Measurements from ENCODE around the gene CR1L.
"Not testable (repeated sequence)": the region's sequence is repeated elsewhere in the genome, so short reads cannot be mapped to it uniquely, and the experiment has no call there.

DNA sequence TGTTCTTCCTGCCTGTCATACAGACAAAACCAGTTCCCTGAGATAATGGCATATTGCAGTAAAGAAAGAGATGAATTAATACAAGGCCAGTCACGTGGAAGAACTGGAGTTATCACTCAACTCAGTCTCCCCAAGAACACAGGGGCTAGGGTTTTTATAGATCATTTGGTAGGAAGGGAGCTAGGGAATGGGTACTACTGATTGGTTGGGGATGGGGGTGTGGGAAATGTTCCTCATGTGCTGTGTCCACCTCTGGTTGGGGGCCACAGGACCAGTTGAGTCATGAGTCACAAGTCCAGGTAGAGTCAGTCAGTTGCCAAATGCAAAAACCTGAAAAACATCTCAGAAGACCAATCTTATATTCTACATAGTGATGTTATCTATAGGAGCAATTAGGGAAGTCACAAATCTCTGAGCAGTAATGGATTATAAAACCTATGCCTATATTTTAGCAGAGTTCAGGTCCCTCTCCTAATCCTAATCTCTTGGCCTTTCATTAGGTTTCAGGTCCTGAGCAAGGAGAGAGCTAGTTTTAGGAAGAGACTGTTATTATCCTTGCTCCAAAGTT, 19.3 kb upstream of the CR1L start:
- TF ChIP-seq, protein P1, sequence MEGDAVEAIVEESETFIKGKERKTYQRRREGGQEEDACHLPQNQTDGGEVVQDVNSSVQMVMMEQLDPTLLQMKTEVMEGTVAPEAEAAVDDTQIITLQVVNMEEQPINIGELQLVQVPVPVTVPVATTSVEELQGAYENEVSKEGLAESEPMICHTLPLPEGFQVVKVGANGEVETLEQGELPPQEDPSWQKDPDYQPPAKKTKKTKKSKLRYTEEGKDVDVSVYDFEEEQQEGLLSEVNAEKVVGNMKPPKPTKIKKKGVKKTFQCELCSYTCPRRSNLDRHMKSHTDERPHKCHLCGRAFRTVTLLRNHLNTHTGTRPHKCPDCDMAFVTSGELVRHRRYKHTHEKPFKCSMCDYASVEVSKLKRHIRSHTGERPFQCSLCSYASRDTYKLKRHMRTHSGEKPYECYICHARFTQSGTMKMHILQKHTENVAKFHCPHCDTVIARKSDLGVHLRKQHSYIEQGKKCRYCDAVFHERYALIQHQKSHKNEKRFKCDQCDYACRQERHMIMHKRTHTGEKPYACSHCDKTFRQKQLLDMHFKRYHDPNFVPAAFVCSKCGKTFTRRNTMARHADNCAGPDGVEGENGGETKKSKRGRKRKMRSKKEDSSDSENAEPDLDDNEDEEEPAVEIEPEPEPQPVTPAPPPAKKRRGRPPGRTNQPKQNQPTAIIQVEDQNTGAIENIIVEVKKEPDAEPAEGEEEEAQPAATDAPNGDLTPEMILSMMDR (tag by site-specific recombination; IDR thresholded peaks at IDR 0.05) = not testable (repeated sequence)
- TF ChIP-seq ZNF621 (tag by site-specific recombination; IDR thresholded peaks at IDR 0.05); ZNF184 (tag by site-specific recombination; IDR thresholded peaks at IDR 0.05); ZBTB17 (tag by site-specific recombination; IDR thresholded peaks at IDR 0.05); ZNF777 (tag by site-specific recombination; IDR thresholded peaks at IDR 0.05; ENCODE audit: borderline replicate concordance); YY1 (tag by site-specific recombination; IDR thresholded peaks at IDR 0.05); ZNF138 (tag by site-specific recombination; IDR thresholded peaks at IDR 0.05; ENCODE audit: borderline replicate concordance); HOXA7 (CRISPR knock-in tag; IDR thresholded peaks at IDR 0.05; ENCODE audit: borderline replicate concordance); ZNF561 (tag by site-specific recombination; IDR thresholded peaks at IDR 0.05; ENCODE audit: borderline replicate concordance); ZNF510 (tag by site-specific recombination; IDR thresholded peaks at IDR 0.05; ENCODE audit: insufficient replicate concordance); ZNF274 (IDR thresholded peaks at IDR 0.05; ENCODE audit: low read length); ZNF274 (tag by site-specific recombination; IDR thresholded peaks at IDR 0.05; ENCODE audit: borderline replicate concordance): not testable (repeated sequence)
- TF ChIP-seq, protein P2, sequence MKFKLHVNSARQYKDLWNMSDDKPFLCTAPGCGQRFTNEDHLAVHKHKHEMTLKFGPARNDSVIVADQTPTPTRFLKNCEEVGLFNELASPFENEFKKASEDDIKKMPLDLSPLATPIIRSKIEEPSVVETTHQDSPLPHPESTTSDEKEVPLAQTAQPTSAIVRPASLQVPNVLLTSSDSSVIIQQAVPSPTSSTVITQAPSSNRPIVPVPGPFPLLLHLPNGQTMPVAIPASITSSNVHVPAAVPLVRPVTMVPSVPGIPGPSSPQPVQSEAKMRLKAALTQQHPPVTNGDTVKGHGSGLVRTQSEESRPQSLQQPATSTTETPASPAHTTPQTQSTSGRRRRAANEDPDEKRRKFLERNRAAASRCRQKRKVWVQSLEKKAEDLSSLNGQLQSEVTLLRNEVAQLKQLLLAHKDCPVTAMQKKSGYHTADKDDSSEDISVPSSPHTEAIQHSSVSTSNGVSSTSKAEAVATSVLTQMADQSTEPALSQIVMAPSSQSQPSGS (tag by site-specific recombination; IDR thresholded peaks at IDR 0.05; ENCODE audit: low read depth) = not testable (repeated sequence)
- TF ChIP-seq, protein P3, sequence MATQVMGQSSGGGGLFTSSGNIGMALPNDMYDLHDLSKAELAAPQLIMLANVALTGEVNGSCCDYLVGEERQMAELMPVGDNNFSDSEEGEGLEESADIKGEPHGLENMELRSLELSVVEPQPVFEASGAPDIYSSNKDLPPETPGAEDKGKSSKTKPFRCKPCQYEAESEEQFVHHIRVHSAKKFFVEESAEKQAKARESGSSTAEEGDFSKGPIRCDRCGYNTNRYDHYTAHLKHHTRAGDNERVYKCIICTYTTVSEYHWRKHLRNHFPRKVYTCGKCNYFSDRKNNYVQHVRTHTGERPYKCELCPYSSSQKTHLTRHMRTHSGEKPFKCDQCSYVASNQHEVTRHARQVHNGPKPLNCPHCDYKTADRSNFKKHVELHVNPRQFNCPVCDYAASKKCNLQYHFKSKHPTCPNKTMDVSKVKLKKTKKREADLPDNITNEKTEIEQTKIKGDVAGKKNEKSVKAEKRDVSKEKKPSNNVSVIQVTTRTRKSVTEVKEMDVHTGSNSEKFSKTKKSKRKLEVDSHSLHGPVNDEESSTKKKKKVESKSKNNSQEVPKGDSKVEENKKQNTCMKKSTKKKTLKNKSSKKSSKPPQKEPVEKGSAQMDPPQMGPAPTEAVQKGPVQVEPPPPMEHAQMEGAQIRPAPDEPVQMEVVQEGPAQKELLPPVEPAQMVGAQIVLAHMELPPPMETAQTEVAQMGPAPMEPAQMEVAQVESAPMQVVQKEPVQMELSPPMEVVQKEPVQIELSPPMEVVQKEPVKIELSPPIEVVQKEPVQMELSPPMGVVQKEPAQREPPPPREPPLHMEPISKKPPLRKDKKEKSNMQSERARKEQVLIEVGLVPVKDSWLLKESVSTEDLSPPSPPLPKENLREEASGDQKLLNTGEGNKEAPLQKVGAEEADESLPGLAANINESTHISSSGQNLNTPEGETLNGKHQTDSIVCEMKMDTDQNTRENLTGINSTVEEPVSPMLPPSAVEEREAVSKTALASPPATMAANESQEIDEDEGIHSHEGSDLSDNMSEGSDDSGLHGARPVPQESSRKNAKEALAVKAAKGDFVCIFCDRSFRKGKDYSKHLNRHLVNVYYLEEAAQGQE (tag by site-specific recombination; IDR thresholded peaks at IDR 0.05) = not testable (repeated sequence)
- TF ChIP-seq, protein P4, sequence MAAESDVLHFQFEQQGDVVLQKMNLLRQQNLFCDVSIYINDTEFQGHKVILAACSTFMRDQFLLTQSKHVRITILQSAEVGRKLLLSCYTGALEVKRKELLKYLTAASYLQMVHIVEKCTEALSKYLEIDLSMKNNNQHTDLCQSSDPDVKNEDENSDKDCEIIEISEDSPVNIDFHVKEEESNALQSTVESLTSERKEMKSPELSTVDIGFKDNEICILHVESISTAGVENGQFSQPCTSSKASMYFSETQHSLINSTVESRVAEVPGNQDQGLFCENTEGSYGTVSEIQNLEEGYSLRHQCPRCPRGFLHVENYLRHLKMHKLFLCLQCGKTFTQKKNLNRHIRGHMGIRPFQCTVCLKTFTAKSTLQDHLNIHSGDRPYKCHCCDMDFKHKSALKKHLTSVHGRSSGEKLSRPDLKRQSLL (tag by site-specific recombination; IDR thresholded peaks at IDR 0.05) = not testable (repeated sequence)
